Hypothalamus (tissue), 51 donors: ENCODE data around the gene F12.
"Not testable (repeated sequence)": the region's sequence is repeated elsewhere in the genome, so short reads cannot be mapped to it uniquely, and the experiment has no call there.

Source experiments
- DNase-seq, 51 donors: peaks; one replicate each; lab custom pipeline; 2025; lab: John Stamatoyannopoulos, UW

Gene F12

GRCh38 chr5:177390363-177391300, 18.7 kb downstream of the F12 start:
- peak in 48 of 51 donors; percentile 7 to 84 (median 57) for DNase-seq

GRCh38 chr5:177389241-177390169, 19.9 kb downstream of the F12 start:
- no peak for DNase-seq

- DNase-seq = no peak
These were observed 20.8 kb downstream of the F12 start for GRCh38 chr5:177388521-177389052.

- no peak for DNase-seq
These were observed 22.0 kb downstream of the F12 start for GRCh38 chr5:177387405-177387804.

GRCh38 chr5:177386542-177386941, 22.8 kb downstream of the F12 start:
- DNase-seq = no peak

- no peak for DNase-seq
These were observed 23.6 kb downstream of the F12 start for GRCh38 chr5:177385720-177386119.

GRCh38 chr5:177384134-177384533, 25.2 kb downstream of the F12 start, which contains the start of gene SLC34A1:
TSS of gene SLC34A1 (plus strand) at chr5:177384434. CDS start at chr5:177385742, 1,308 bp downstream.
- DNase-seq = no peak

- no peak for DNase-seq
These were observed 26.2 kb downstream of the F12 start for GRCh38 chr5:177383181-177383580.

- peak in 6 of 51 donors; percentile 8 to 71 (median 18) for DNase-seq
These were observed 26.8 kb downstream of the F12 start for GRCh38 chr5:177382423-177383029.

- no peak for DNase-seq
These were observed 28.6 kb downstream of the F12 start for GRCh38 chr5:177380805-177381126.

- peak in 1 of 51 donors; percentile 20 for DNase-seq
These were observed 30.2 kb downstream of the F12 start for GRCh38 chr5:177378884-177379883.

- no peak for DNase-seq
These were observed 31.2 kb downstream of the F12 start for GRCh38 chr5:177377851-177378776.

GRCh38 chr5:177376107-177376506, 33.3 kb downstream of the F12 start:
- no peak for DNase-seq

- not testable (repeated sequence) for DNase-seq
These were observed 33.8 kb downstream of the F12 start for GRCh38 chr5:177375516-177375915.

- no peak for DNase-seq
These were observed 35.2 kb downstream of the F12 start for GRCh38 chr5:177374211-177374610.

GRCh38 chr5:177373806-177374205, 35.6 kb downstream of the F12 start:
- DNase-seq = no peak

GRCh38 chr5:177372910-177373309, 36.5 kb downstream of the F12 start:
- DNase-seq = no peak
